Astrocyte (in vitro differentiated cells and primary cell): ENCODE results near the gene IQGAP2. TPM values are rescaled to one million over a fixed set of nuclear protein-coding genes. Genes with fewer than 3 reads are reported as not detected.
"Not testable (repeated sequence)": the region's sequence is repeated elsewhere in the genome, so short reads cannot be mapped to it uniquely, and the experiment has no call there.

Experiments used
- DNase-seq: peaks from one replicate; pipeline ENCODE4 v3.0.0-alpha.2; 2010; ENCODE audit warnings: low read depth
- FAIRE-seq: peaks from 2 replicates; lab custom pipeline; 2011; peaks lifted over from hg19 to GRCh38; lab: Jason Lieb, UNC
- H2AFZ ChIP-seq: 2 replicates; pipeline ENCODE4 v1.6.0; 2012; ENCODE audit warnings: low read depth, low read length, inconsistent platforms
- H3K27ac ChIP-seq: 2 replicates; pipeline ENCODE4 v1.5.1; 2011; ENCODE audit warnings: low read depth, low read length, inconsistent platforms
- H3K27me3 ChIP-seq: 2 replicates; pipeline ENCODE4 v1.6.0; 2011; ENCODE audit warnings: low read length, inconsistent platforms; ENCODE audit not compliant: insufficient read depth
- H3K36me3 ChIP-seq: 2 replicates; pipeline ENCODE4 v1.5.1; 2011; ENCODE audit warnings: low read length, inconsistent platforms; ENCODE audit not compliant: insufficient read depth
- H3K4me1 ChIP-seq: 2 replicates; pipeline ENCODE4 v1.5.1; 2011; ENCODE audit warnings: low read length, inconsistent platforms; ENCODE audit not compliant: insufficient read depth
- H3K4me2 ChIP-seq: 2 replicates; pipeline ENCODE4 v1.6.0; 2012; ENCODE audit warnings: low read length, inconsistent platforms
- H3K4me3 ChIP-seq: 2 replicates; pipeline ENCODE4 v1.5.1; 2011; ENCODE audit warnings: low read depth, mild to moderate bottlenecking, low read length, inconsistent platforms; ENCODE audit not compliant: insufficient read depth
- H3K79me2 ChIP-seq: 2 replicates; pipeline ENCODE4 v1.6.0; 2012; ENCODE audit warnings: mild to moderate bottlenecking, low read length, inconsistent platforms; ENCODE audit not compliant: insufficient read depth
- H3K9ac ChIP-seq: 2 replicates; pipeline ENCODE4 v1.6.0; 2012; ENCODE audit warnings: mild to moderate bottlenecking, low read length, inconsistent platforms
- H3K9me3 ChIP-seq: 2 replicates; pipeline ENCODE4 v1.5.1; 2012; ENCODE audit warnings: low read depth, mild to moderate bottlenecking, low read length, inconsistent platforms; ENCODE audit not compliant: insufficient read depth
- H4K20me1 ChIP-seq: 2 replicates; pipeline ENCODE4 v1.6.0; 2012; ENCODE audit warnings: low read length, inconsistent platforms; ENCODE audit not compliant: insufficient read depth
- H3K27ac Mint-ChIP-seq: one replicate; pipeline ENCODE4 v1.8.0; 2021; ENCODE audit warnings: mild to moderate bottlenecking, mixed read lengths; ENCODE audit not compliant: unreplicated experiment
- H3K27me3 Mint-ChIP-seq: one replicate; pipeline ENCODE4 v1.8.0; 2021; ENCODE audit warnings: low read depth, mixed read lengths; ENCODE audit not compliant: unreplicated experiment
- H3K36me3 Mint-ChIP-seq: one replicate; pipeline ENCODE4 v1.8.0; 2021; ENCODE audit warnings: low read depth, mixed read lengths; ENCODE audit not compliant: unreplicated experiment
- H3K4me1 Mint-ChIP-seq: one replicate; pipeline ENCODE4 v1.8.0; 2021; ENCODE audit warnings: low read depth, mixed read lengths; ENCODE audit not compliant: unreplicated experiment
- H3K4me3 Mint-ChIP-seq: one replicate; pipeline ENCODE4 v1.8.0; 2021; ENCODE audit warnings: mild to moderate bottlenecking, moderate library complexity, mixed read lengths; ENCODE audit not compliant: unreplicated experiment
- H3K9me3 Mint-ChIP-seq: one replicate; pipeline ENCODE4 v1.8.0; 2021; ENCODE audit warnings: mild to moderate bottlenecking, mixed read lengths; ENCODE audit not compliant: unreplicated experiment
- CTCF ChIP-seq: IDR thresholded peaks from 2 replicates; pipeline ENCODE4 v1.5.1; 2011; ENCODE audit warnings: low read depth, mild to moderate bottlenecking, inconsistent platforms, low read length, moderate library complexity; ENCODE audit not compliant: insufficient read depth
- EZH2 ChIP-seq: IDR thresholded peaks from 2 replicates; pipeline ENCODE4 v1.6.1; 2012; ENCODE audit warnings: mild to moderate bottlenecking, low read length, inconsistent platforms; ENCODE audit not compliant: insufficient read depth
- total RNA-seq: library from RNA; stranded (reverse); gene quantifications from 2 replicates; pipeline ENCODE4 v1.2.1, GENCODE V29; 2021

The IQGAP2 gene
- total RNA-seq, 1 donor from 2014 or later: 2.9 TPM

- Histone ChIP-seq H3K36me3 (no peaks in the 10 kb centered on the region), H3K9ac (no peak overlapping the region), H3K4me2 (no peak overlapping the region), H3K79me2 (no peaks in the 10 kb centered on the region), H3K27me3 (no peaks in the 10 kb centered on the region), H4K20me1 (no peaks in the 10 kb centered on the region), H3K27ac (no peak overlapping the region), H2AFZ (no peak overlapping the region), H3K9me3 (no peaks in the 10 kb centered on the region), H3K4me3 (no peak overlapping the region), H3K4me1 (no peaks in the 10 kb centered on the region)
- TF ChIP-seq CTCF: no peak
- H3K4me3 Mint-ChIP-seq: no peak overlapping the region
- H3K27ac Mint-ChIP-seq: no peak overlapping the region
- no peak for FAIRE-seq
- peaks cover 2% of the 10 kb centered on the region for H3K36me3 Mint-ChIP-seq
- H3K27me3 Mint-ChIP-seq: no peaks in the 10 kb centered on the region
- H3K9me3 Mint-ChIP-seq: no peaks in the 10 kb centered on the region
- H3K4me1 Mint-ChIP-seq: peaks cover 11% of the 10 kb centered on the region
- DNase-seq: no peak
Observed at GRCh38 chr5:76677849-76678472, 274.9 kb downstream of the IQGAP2 start.

- H3K4me3 Mint-ChIP-seq: no peak overlapping the region
- Histone ChIP-seq H4K20me1 (no peaks in the 10 kb centered on the region), H3K4me3 (no peak overlapping the region), H3K9ac (no peak overlapping the region), H3K9me3 (no peaks in the 10 kb centered on the region), H3K36me3 (no peaks in the 10 kb centered on the region), H2AFZ (no peak overlapping the region), H3K27me3 (no peaks in the 10 kb centered on the region), H3K27ac (no peak overlapping the region), H3K4me2 (no peak overlapping the region), H3K4me1 (no peaks in the 10 kb centered on the region), H3K79me2 (no peaks in the 10 kb centered on the region)
- no peak overlapping the region for H3K27ac Mint-ChIP-seq
- no peak for FAIRE-seq
- H3K4me1 Mint-ChIP-seq: peaks cover 11% of the 10 kb centered on the region
- no peaks in the 10 kb centered on the region for H3K9me3 Mint-ChIP-seq
- H3K36me3 Mint-ChIP-seq: peaks cover 2% of the 10 kb centered on the region
- TF ChIP-seq EZH2 (no peak), CTCF (no peak)
- DNase-seq: no peak
- H3K27me3 Mint-ChIP-seq: no peaks in the 10 kb centered on the region
Observed at GRCh38 chr5:76679231-76679630, 276.1 kb downstream of the IQGAP2 start.

- not testable (repeated sequence) for H3K9ac ChIP-seq, H3K4me2 ChIP-seq, H3K4me3 ChIP-seq, H3K4me3 Mint-ChIP-seq, H3K36me3 Mint-ChIP-seq, H3K9me3 Mint-ChIP-seq, H2AFZ ChIP-seq, H3K9me3 ChIP-seq, FAIRE-seq, H4K20me1 ChIP-seq, H3K27me3 Mint-ChIP-seq, H3K36me3 ChIP-seq, H3K4me1 ChIP-seq, H3K27ac ChIP-seq, H3K79me2 ChIP-seq, H3K27me3 ChIP-seq, DNase-seq, H3K27ac Mint-ChIP-seq
- H3K4me1 Mint-ChIP-seq: peaks cover 21% of the 10 kb centered on the region
Observed at GRCh38 chr5:76680826-76681225, 277.7 kb downstream of the IQGAP2 start.
